ENCODE measurements around the gene TMEM272.

The TMEM272 gene

DNA sequence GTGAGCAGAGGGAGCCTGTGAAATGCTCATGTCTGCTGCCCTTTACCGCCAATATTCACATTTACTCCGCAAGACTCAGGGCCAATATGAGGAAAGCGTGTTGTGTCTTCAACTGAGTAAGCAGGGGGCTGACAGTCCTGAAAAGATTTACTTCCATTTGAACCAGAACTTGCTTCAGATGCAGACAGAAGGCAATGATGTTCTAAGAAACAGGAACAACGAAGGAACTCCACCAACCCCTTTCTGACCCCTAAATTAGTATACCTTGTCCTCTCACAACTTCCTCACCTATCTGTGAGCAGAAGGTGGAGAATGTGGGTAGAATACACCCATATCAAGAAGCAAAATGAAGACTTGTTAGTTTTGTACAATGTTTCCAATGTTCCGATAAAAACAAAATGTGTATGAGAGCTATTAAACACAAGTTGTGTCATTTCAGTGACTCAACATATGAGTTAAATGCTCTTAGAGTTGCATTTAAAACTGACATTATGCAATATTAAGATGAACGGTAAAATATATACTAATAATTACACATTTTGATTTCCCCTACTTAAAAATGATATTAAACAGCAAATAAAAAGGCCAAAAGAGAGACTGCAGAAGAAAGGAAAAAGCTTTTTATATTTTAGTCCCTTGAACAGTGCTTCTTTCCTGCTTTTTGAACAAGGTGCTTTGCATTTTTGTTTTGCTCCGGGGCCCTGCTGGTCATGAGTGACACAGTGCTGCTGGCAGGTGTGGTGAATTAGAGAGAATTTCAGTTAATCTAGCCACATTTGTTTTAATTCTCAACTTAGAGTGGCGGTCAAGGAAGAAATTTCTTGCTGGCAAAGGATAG, 16.0 kb downstream of the TMEM272 start:
- no peak overlapping the region for H3K4me2 ChIP-seq (ENCODE audit: low read depth, low read length, poor library complexity, severe bottlenecking)
- H3K79me2 ChIP-seq (ENCODE audit: insufficient read depth, low read length): no peaks in the 10 kb centered on the region

DNA sequence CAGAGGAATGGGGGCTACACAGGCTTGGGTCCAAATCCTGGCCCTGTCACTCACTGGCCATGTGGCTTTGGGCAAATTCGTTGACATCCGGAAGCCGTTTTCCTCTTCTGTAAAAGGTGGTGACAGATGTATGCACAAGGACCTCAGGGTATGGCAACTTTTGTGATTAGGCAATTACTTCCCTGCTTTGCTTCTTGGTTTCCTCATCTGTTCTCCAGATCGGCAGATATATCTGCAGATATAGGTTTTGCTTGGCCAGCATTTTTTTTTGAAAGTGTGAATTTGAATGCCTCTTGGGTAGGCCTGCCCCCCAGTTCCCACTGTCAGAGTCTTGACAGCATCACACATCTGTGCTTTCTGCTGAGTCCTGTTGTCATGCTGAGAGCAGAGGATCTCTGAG, 17.7 kb downstream of the TMEM272 start:
- Histone ChIP-seq H3K4me3 (ENCODE audit: insufficient read depth, low read length, poor library complexity, severe bottlenecking) (no peak overlapping the region), H3K4me2 (ENCODE audit: low read depth, low read length, poor library complexity, severe bottlenecking) (no peak overlapping the region), H3K79me2 (ENCODE audit: insufficient read depth, low read length) (no peaks in the 10 kb centered on the region), H3K27ac (ENCODE audit: low read depth, low read length) (no peak overlapping the region), H3K9me2 (replicated peaks; ENCODE audit: insufficient read depth, low read length) (no peaks in the 10 kb centered on the region), H3K9ac (ENCODE audit: low read length) (no peak overlapping the region), H3K36me3 (ENCODE audit: low read length) (no peaks in the 10 kb centered on the region), H4K20me1 (ENCODE audit: low read depth, low read length) (no peaks in the 10 kb centered on the region), H3K27me3 (ENCODE audit: low read length) (no peaks in the 10 kb centered on the region), H3K9me3 (ENCODE audit: insufficient read depth, low read length) (no peaks in the 10 kb centered on the region), H3F3A (ENCODE audit: insufficient read depth) (no peaks in the 10 kb centered on the region), H2AFZ (ENCODE audit: low read depth, low read length, severe bottlenecking) (no peak overlapping the region)
- TF ChIP-seq, protein P1, sequence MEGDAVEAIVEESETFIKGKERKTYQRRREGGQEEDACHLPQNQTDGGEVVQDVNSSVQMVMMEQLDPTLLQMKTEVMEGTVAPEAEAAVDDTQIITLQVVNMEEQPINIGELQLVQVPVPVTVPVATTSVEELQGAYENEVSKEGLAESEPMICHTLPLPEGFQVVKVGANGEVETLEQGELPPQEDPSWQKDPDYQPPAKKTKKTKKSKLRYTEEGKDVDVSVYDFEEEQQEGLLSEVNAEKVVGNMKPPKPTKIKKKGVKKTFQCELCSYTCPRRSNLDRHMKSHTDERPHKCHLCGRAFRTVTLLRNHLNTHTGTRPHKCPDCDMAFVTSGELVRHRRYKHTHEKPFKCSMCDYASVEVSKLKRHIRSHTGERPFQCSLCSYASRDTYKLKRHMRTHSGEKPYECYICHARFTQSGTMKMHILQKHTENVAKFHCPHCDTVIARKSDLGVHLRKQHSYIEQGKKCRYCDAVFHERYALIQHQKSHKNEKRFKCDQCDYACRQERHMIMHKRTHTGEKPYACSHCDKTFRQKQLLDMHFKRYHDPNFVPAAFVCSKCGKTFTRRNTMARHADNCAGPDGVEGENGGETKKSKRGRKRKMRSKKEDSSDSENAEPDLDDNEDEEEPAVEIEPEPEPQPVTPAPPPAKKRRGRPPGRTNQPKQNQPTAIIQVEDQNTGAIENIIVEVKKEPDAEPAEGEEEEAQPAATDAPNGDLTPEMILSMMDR (IDR thresholded peaks at IDR 0.05; ENCODE audit: insufficient read depth, low read length, poor library complexity, severe bottlenecking): no peak
- no peak for TF ChIP-seq EZH2phosphoT487 (conservative IDR thresholded peaks at IDR 0.05; ENCODE audit: low read length)

More for the DNA sequence above, 16.0 kb downstream of the TMEM272 start:
- H3K36me3 ChIP-seq (ENCODE audit: low read length): no peaks in the 10 kb centered on the region
- no peak overlapping the region for H3K27ac ChIP-seq (ENCODE audit: low read depth, low read length)
- no peak overlapping the region for H2AFZ ChIP-seq (ENCODE audit: low read depth, low read length, severe bottlenecking)
- H3F3A ChIP-seq (ENCODE audit: insufficient read depth): no peaks in the 10 kb centered on the region
- no peaks in the 10 kb centered on the region for H3K9me3 ChIP-seq (ENCODE audit: insufficient read depth, low read length)
- H3K4me3 ChIP-seq (ENCODE audit: insufficient read depth, low read length, poor library complexity, severe bottlenecking): no peak overlapping the region
- H3K9ac ChIP-seq (ENCODE audit: low read length): no peak overlapping the region
- H4K20me1 ChIP-seq (ENCODE audit: low read depth, low read length): no peaks in the 10 kb centered on the region
- H3K9me2 ChIP-seq (replicated peaks; ENCODE audit: insufficient read depth, low read length): no peaks in the 10 kb centered on the region
- H3K27me3 ChIP-seq (ENCODE audit: low read length): no peaks in the 10 kb centered on the region
- TF ChIP-seq, protein P1 (IDR thresholded peaks at IDR 0.05; ENCODE audit: insufficient read depth, low read length, poor library complexity, severe bottlenecking): no peak
- TF ChIP-seq EZH2phosphoT487 (conservative IDR thresholded peaks at IDR 0.05; ENCODE audit: low read length): no peak

DNA sequence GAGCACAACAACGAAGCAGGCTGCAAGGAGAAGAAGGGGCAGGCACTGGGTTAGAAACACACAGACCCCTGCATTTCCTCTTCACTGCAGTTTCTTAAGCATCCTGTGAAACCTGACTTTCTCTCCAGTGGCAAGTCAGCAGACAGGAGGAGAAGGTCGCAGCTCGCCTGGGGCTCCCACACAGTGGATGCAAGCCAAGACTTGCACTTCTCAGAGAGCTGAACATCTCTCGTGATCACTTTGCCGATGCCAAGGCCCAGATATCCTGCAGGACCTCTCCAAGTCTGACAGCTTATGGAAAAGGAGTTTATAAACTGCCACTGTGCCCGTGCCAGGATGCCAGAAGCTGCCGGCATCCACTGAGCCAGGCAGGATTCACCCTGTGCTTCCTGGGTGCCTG, 18.4 kb downstream of the TMEM272 start:
- H3K27me3 ChIP-seq (ENCODE audit: low read length): no peaks in the 10 kb centered on the region
- H3K36me3 ChIP-seq (ENCODE audit: low read length): no peaks in the 10 kb centered on the region
- H3K4me2 ChIP-seq (ENCODE audit: low read depth, low read length, poor library complexity, severe bottlenecking): no peak overlapping the region
- no peak overlapping the region for H2AFZ ChIP-seq (ENCODE audit: low read depth, low read length, severe bottlenecking)
- H4K20me1 ChIP-seq (ENCODE audit: low read depth, low read length): no peaks in the 10 kb centered on the region
- no peaks in the 10 kb centered on the region for H3F3A ChIP-seq (ENCODE audit: insufficient read depth)
- H3K9me3 ChIP-seq (ENCODE audit: insufficient read depth, low read length): no peaks in the 10 kb centered on the region
- TF ChIP-seq, protein P1 (IDR thresholded peaks at IDR 0.05; ENCODE audit: insufficient read depth, low read length, poor library complexity, severe bottlenecking): no peak
- TF ChIP-seq EZH2phosphoT487 (conservative IDR thresholded peaks at IDR 0.05; ENCODE audit: low read length): no peak
- H3K9ac ChIP-seq (ENCODE audit: low read length): no peak overlapping the region
- no peaks in the 10 kb centered on the region for H3K79me2 ChIP-seq (ENCODE audit: insufficient read depth, low read length)
- H3K27ac ChIP-seq (ENCODE audit: low read depth, low read length): no peak overlapping the region
- no peaks in the 10 kb centered on the region for H3K9me2 ChIP-seq (replicated peaks; ENCODE audit: insufficient read depth, low read length)
- no peak overlapping the region for H3K4me3 ChIP-seq (ENCODE audit: insufficient read depth, low read length, poor library complexity, severe bottlenecking)
